Measurements from ENCODE around the gene SND1.

The SND1 gene

GRCh38 chr7:128053991-128054390, 402.0 kb downstream of the SND1 start:
- no peak overlapping the region for H3K4me3 ChIP-seq (replicated peaks; ENCODE audit: insufficient read depth, low read length)

GRCh38 chr7:128054511-128054910, 402.5 kb downstream of the SND1 start:
- Histone ChIP-seq H3K27ac (replicated peaks) (no peak overlapping the region), H3K27me3 (ENCODE audit: insufficient read depth, poor library complexity, severe bottlenecking) (no peaks in the 10 kb centered on the region), H3K4me3 (replicated peaks; ENCODE audit: insufficient read depth, low read length) (no peak overlapping the region)
- DNase-seq (ENCODE audit: low read depth in 1 of 2, low spot score in 1 of 2), result no peak
- no peak for TF ChIP-seq POLR2AphosphoS5 (IDR thresholded peaks at IDR 0.05; ENCODE audit: low read depth)
- TF ChIP-seq CTCF (IDR thresholded peaks at IDR 0.05; ENCODE audit: insufficient read depth, low read length), result no peak
- no peak for TF ChIP-seq REST (IDR thresholded peaks at IDR 0.05; ENCODE audit: insufficient replicate concordance, low read depth)
- TF ChIP-seq SPI1 (IDR thresholded peaks at IDR 0.05; ENCODE audit: borderline replicate concordance, low read depth), result no peak
- TF ChIP-seq GABPA (IDR thresholded peaks at IDR 0.05; ENCODE audit: low read depth), result no peak

More at GRCh38 chr7:128053991-128054390, 402.0 kb downstream of the SND1 start:
- no peak overlapping the region for H3K27ac ChIP-seq (replicated peaks)
- TF ChIP-seq SPI1 (IDR thresholded peaks at IDR 0.05; ENCODE audit: borderline replicate concordance, low read depth) (no peak), POLR2AphosphoS5 (IDR thresholded peaks at IDR 0.05; ENCODE audit: low read depth) (no peak), CTCF (IDR thresholded peaks at IDR 0.05; ENCODE audit: insufficient read depth, low read length) (no peak), GABPA (IDR thresholded peaks at IDR 0.05; ENCODE audit: low read depth) (no peak), REST (IDR thresholded peaks at IDR 0.05; ENCODE audit: insufficient replicate concordance, low read depth) (no peak)
- DNase-seq (ENCODE audit: low read depth in 1 of 2, low spot score in 1 of 2), result no peak
- no peaks in the 10 kb centered on the region for H3K27me3 ChIP-seq (ENCODE audit: insufficient read depth, poor library complexity, severe bottlenecking)

GRCh38 chr7:128055637-128056036, 403.6 kb downstream of the SND1 start:
- no peak overlapping the region for H3K27ac ChIP-seq (replicated peaks)

More at GRCh38 chr7:128055637-128056036, 403.6 kb downstream of the SND1 start:
- TF ChIP-seq REST (IDR thresholded peaks at IDR 0.05; ENCODE audit: insufficient replicate concordance, low read depth) (no peak), POLR2AphosphoS5 (IDR thresholded peaks at IDR 0.05; ENCODE audit: low read depth) (no peak), GABPA (IDR thresholded peaks at IDR 0.05; ENCODE audit: low read depth) (no peak), SPI1 (IDR thresholded peaks at IDR 0.05; ENCODE audit: borderline replicate concordance, low read depth) (no peak), CTCF (IDR thresholded peaks at IDR 0.05; ENCODE audit: insufficient read depth, low read length) (no peak)
- Histone ChIP-seq H3K27me3 (ENCODE audit: insufficient read depth, poor library complexity, severe bottlenecking) (no peaks in the 10 kb centered on the region), H3K4me3 (replicated peaks; ENCODE audit: insufficient read depth, low read length) (no peak overlapping the region)
- DNase-seq (ENCODE audit: low read depth in 1 of 2, low spot score in 1 of 2), result no peak

All from HL-60 (cell line).